Amniotic stem cell (primary cell): Measurements from ENCODE around the gene VPS45.
"Not testable (repeated sequence)": the region's sequence is repeated elsewhere in the genome, so short reads cannot be mapped to it uniquely, and the experiment has no call there.

ENCODE experiments used
- DNase-seq: peaks from one replicate; lab custom pipeline; 2025; lab: John Stamatoyannopoulos, UW

VPS45 gene

GRCh38 chr1:150067184-150068108 lies at the start of gene VPS45:
VPS45 (plus strand) TSS chr1:150067776; CDS start chr1:150067858, 82 bp downstream.
- peak; percentile 73 for DNase-seq

DNA sequence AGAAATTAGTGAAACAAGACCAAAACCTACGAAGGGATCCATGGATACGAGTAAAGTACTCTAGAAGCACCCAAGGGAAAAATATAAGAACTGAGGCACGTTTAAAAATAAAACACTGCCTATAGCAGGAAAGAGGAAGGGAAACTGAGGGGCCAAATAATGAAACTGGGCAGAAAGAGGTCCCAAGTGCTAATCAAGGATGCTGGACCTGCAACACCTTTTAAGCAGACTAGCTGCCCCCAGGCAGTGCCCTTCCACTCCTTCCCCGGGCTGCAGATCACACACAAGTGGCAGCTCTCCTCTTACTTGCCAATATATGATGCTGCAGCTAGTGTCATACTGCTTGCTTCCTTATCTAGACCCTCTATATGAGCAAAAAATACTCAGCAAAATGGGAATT lies 49.4 kb upstream of the VPS45 start:
- DNase-seq, result no peak

GRCh38 chr1:150020711-150021110 lies 46.9 kb upstream of the VPS45 start:
- no peak for DNase-seq

DNA sequence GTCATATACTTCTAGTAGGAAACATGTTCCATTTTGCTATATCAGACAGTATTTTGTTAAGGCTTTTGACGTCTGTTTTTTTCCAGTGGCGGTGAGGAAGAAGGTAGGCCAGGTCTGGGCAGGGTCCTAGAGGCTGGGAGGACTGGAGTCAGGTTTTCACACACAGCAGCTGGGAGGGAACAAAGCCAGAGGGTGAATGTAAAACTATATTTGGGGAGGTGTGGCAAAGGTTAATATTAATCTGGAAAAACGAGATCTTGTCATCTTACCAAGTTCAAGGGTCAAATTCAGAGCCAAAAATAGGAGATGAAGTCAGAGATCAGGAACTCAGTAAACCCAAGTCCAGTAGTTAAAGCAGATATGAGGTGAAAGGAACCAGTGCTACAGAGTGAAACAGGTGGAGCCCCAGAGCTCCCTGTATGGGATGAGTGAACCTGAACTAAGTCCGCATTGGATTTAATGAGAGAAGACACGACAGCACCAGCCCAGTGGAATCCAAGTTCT lies 46.3 kb upstream of the VPS45 start:
- no peak for DNase-seq

DNA sequence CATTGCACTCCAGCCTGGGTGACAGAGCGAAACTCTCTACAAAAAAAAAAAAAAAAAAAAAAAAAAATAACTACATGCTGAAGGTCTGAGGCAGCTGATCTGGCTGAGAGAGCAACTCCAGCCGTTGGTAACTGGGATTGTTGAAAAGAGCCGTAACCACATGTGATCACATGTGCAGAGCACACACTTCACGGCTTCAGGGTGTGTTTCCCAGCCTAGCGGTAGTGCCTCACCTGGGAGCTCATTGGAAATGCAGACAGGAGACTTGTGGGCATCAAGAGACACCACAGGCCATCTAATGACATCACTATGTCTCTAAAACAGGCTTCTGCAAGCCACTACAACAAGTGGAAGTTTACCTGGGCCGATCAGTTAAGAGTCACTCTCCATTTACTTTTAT lies 45.2 kb upstream of the VPS45 start:
- DNase-seq, result no peak

DNA sequence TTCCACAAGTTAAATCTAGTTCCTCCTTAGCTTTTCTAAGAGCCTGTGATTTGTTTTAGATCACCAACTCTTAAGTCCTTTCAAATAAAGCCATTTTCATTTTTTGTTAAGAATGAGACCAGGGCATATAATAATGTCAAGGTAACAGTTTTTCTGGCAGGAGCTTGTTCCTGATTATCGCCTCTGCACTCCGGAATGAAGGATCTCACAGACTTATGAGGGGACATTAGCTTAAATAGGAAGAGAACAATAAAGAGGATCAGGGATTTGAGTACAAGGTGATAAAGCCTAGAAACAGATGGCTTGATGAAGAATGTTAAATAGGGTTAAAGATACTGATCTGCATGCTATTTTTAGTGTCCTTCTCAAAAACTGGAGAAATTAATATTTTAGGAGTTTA lies 43.4 kb upstream of the VPS45 start:
- DNase-seq, result no peak

- DNase-seq, result no peak
Observed at GRCh38 chr1:150028322-150028721, 39.3 kb upstream of the VPS45 start.

DNA sequence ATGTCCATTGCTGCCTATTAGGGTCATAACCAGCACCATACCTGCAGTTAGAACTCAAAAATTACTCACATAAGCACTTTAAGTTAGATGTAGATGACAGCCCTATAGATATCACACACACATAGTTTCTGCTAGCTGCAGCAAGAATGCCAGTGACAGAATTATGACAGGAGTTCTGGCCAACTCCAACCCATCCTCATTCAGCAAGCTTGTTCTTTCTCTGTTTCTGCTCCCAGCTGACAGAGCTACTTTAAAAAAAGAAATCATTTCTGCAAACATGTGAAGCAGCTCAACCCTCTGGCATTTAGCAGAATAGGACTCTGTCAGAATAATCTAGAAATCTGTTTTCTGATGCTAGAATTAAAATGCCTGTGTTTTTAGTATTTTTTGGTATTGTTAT lies 33.2 kb upstream of the VPS45 start:
- no peak for DNase-seq

- no peak for DNase-seq
Observed at GRCh38 chr1:150049926-150050325, 17.6 kb upstream of the VPS45 start.

DNA sequence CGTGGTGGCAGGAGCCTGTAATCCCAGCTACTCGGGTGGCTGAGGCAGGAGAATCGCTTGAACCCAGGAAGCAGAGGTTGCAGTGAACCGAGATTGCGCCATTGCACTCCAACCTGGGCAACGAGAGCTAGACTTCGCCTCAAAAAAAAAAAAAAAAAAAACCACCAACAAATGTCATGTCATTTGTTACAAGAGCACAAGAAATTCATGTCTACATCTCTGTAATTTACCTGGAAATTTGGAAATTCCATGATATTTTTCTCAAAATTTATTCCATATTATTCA lies 16.5 kb upstream of the VPS45 start:
- no peak for DNase-seq

DNA sequence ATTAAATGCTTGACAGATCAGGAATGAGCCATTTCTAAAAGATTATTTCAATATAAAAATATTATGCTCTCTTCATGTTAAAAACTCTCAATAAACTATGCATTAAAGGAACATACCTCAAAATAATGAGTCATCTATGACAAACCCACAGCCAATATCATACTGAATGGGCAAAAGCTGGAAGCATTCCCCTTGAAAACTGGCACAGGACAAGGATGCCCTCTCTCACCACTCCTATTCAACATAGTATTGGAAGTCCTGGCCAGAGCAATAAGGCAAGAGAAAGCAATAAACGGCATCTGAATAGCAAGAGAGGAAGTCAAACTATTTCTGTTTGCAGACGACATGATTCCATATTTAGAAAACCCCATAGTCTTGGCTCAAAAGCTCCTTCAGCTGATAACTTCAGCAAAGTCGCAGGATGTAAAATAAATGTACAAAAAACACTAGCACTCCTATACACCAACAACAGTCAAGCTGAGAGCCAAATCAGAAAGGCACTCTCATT lies 15.6 kb upstream of the VPS45 start:
- DNase-seq, result not testable (repeated sequence)

- no peak for DNase-seq
Observed at GRCh38 chr1:150053926-150054325, 13.7 kb upstream of the VPS45 start.

GRCh38 chr1:150055507-150055906 lies 12.1 kb upstream of the VPS45 start:
- not testable (repeated sequence) for DNase-seq

DNA sequence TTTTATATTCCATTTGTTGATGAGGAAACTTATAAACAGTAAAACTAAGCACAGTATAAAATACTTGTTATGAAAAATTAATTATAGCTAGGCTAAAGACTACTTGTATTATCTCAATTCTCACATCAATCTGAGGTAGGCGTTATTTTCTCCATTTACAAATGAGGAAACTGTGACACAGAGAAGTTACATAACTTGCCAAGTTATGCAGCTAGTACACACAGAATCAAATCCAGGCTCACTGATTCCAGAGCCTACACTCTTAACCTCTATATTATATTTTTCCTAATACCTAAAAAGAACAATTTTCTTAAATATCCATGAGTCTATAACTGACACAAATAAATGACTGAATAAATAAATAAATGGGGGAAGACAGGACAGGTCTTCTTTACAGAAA lies 11.2 kb upstream of the VPS45 start:
- DNase-seq, result no peak

GRCh38 chr1:150060260-150060659 lies 7.3 kb upstream of the VPS45 start:
- no peak for DNase-seq

- DNase-seq, result no peak
Observed at GRCh38 chr1:150061632-150062101, 5.9 kb upstream of the VPS45 start.

GRCh38 chr1:150062113-150062512 lies 5.5 kb upstream of the VPS45 start:
- DNase-seq, result no peak

- DNase-seq, result peak; percentile 21
Observed at GRCh38 chr1:150065184-150065871, 2.2 kb upstream of the VPS45 start.

- no peak for DNase-seq
Observed at GRCh38 chr1:150066328-150066727, 1.2 kb upstream of the VPS45 start.

GRCh38 chr1:150066838-150067183 lies 765 bp upstream of the VPS45 start:
- DNase-seq, result peak; percentile 36

DNA sequence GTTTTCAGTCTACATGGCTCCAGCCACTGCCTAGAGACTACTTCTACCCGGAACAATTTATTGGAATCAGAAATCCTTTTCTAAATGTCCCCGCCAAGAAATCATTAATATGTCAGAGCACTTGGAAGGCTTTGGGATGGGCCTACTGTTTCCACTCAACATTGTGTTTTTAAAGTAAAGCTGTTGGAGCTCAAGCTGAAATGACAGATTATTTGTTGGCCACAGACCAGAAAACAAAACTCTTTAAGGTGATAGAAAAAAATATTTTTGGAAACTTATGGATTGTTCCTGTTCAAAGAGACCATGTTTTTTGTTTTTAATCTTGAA lies 496 bp downstream of the VPS45 start:
- DNase-seq, result no peak

- no peak for DNase-seq
Observed at GRCh38 chr1:150069923-150070322, 2.3 kb downstream of the VPS45 start.

- DNase-seq, result no peak
Observed at GRCh38 chr1:150072959-150073358, 5.4 kb downstream of the VPS45 start.
